C4-2B (cell line): ENCODE measurements around the gene IBSP.

Experiments
- H3K27ac ChIP-seq: fragments of 450-650 bp; 2 replicates; pipeline ENCODE4 v1.5.1; 2017
- CTCF ChIP-seq: fragments of 450-650 bp; conservative IDR thresholded peaks from 2 replicates; pipeline ENCODE4 v1.5.1; 2017; ENCODE audit warnings: mild to moderate bottlenecking
- ZFX ChIP-seq: fragments of 450-650 bp; IDR thresholded peaks from 2 replicates; pipeline ENCODE4 v1.6.1; 2017

Gene IBSP

GRCh38 chr4:87856816-87857215, 57.5 kb downstream of the IBSP start:
- TF ChIP-seq ZFX (no peak), CTCF (no peak)

GRCh38 chr4:87857789-87858188, 58.4 kb downstream of the IBSP start:
- no peak for TF ChIP-seq CTCF
- TF ChIP-seq ZFX = no peak
- no peak overlapping the region for H3K27ac ChIP-seq

More at GRCh38 chr4:87856816-87857215, 57.5 kb downstream of the IBSP start:
- no peak overlapping the region for H3K27ac ChIP-seq
